Ectodermal cell (in vitro differentiated cells): ENCODE data around the gene CCT6B.
A peak's percentile ranks its signal among the peaks of the same experiment; 100 is the strongest.

Experiments
- H3K27ac ChIP-seq: 2 replicates; pipeline ENCODE4 v1.7.0; 2013; ENCODE audit warnings: mild to moderate bottlenecking, low read depth, low read length; ENCODE audit not compliant: insufficient read depth, poor library complexity, severe bottlenecking
- H3K27me3 ChIP-seq: 2 replicates; pipeline ENCODE4 v1.7.0; 2013; ENCODE audit warnings: mild to moderate bottlenecking, low read length; ENCODE audit not compliant: insufficient read depth, control insufficient read depth, poor library complexity, severe bottlenecking
- H3K36me3 ChIP-seq: one replicate; pipeline ENCODE4 v1.7.0; 2013; ENCODE audit warnings: low read length; ENCODE audit not compliant: control insufficient read depth, insufficient read depth
- H3K4me1 ChIP-seq: one replicate; pipeline ENCODE4 v1.7.0; 2013; ENCODE audit warnings: low read length; ENCODE audit not compliant: control insufficient read depth, insufficient read depth
- H3K4me3 ChIP-seq: 2 replicates; pipeline ENCODE4 v1.7.0; 2013; ENCODE audit warnings: low read depth, low read length, control low read depth; ENCODE audit not compliant: insufficient read depth
- H3K9me3 ChIP-seq: 2 replicates; pipeline ENCODE4 v1.7.0; 2013; ENCODE audit warnings: mild to moderate bottlenecking, low read length, moderate library complexity; ENCODE audit not compliant: control insufficient read depth
- WGBS, 2 experiments: methylation state at CpG; one replicate each; pipeline ENCODE4 v1.1.7; 2013; ENCODE audit warnings: missing lambda C conversion rate in 2 of 2; 5-methylcytosine and 5-hydroxymethylcytosine counted together

Gene CCT6B

DNA sequence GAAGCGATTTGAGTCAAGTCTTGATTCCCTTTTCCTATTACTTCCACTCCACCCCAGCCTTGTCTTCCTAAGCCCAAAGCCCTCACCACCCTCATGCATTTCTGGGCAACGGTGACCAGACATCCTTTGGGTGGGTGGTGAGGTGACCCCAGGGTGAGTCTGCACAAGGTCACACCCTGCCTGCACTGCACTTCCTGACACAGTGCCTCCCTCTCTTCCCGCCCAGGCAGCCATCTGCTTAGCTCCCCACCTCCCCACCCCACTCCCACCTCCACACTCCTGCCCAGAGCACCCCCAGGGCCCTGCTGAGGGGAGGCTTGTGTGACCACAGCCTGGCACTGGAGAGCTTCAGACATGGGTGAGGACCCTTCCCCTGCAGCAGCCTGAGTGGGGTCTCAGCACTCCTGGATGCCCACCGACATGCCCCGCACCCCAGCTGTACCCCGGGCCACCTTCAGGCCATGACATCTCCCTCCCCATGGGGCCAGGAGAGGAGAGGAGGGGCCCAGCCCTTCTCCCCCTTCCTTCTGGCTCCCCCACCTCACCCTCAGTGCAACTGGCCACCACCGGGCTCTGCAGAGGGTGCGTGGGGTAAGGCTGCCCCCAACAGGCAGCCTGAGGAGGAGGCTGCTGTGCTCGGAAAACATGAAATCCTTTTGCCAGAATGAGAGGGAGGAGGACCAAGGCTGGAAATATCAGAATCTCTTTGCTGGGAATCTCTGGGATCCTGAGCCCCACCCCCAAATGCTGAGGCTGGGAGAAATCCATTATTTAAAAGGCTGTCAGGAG lies 68.6 kb downstream of the CCT6B start:
- Histone ChIP-seq H3K27ac (no peak overlapping the region), H3K4me3 (no peak overlapping the region), H3K27me3 (peaks cover 31% of the 10 kb centered on the region), H3K4me1 (no peaks in the 10 kb centered on the region), H3K36me3 (no peaks in the 10 kb centered on the region), H3K9me3 (no peaks in the 10 kb centered on the region)
- WGBS, 2 experiments = 45% methylated on average over 9 of the region's 9 CpGs

GRCh38 chr17:34886831-34887230 lies 74.4 kb downstream of the CCT6B start:
- Histone ChIP-seq H3K36me3 (no peaks in the 10 kb centered on the region), H3K4me3 (no peak overlapping the region), H3K27ac (no peak overlapping the region), H3K4me1 (peaks cover 24% of the 10 kb centered on the region), H3K27me3 (no peaks in the 10 kb centered on the region), H3K9me3 (no peaks in the 10 kb centered on the region)
- 77 to 79% methylated on average over 7 of the region's 7 CpGs for WGBS, 2 experiments

DNA sequence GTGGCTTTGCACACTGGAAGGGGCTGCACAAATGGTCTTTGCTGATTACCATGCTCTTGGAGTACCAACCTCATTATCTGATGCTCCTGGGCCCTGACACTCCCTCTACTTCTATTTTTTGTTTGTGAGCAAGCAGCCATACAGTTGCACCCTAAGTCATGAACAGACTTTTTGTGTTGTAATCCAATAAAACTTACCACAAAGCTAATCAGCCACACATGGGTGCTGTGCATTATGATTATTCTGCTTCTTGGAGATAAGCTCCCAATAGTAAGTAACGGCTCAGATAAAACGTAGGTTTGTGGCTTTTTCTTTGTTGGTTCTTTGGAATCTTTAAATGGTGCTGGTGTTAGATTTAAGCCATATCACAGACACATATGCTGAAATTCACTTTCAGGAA lies 76.2 kb downstream of the CCT6B start:
- H3K4me3 ChIP-seq = no peak overlapping the region
- H3K4me1 ChIP-seq = peaks cover 24% of the 10 kb centered on the region
- H3K27me3 ChIP-seq = no peaks in the 10 kb centered on the region
- WGBS, 2 experiments = 100% methylated on average over 2 of the region's 2 CpGs
- H3K36me3 ChIP-seq = no peaks in the 10 kb centered on the region
- no peaks in the 10 kb centered on the region for H3K9me3 ChIP-seq
- no peak overlapping the region for H3K27ac ChIP-seq

DNA sequence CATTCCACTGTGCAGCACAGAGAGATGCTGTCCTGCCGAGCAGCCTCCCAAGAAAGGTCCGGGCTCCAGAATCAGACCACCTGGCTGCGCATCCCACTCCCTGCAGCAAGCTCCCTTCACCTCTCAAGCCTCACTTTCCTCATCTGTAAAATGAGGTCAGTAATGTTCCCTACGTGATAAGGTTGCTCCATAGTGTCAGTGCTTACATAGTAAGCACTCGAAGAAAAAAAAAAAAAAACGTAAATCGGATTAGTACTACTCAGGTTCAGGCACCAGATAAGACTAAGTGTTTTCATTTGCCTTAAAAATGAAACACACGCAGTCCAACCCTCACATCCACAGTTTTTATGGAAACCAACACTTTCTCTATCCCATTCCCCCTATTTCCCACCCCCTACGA lies 76.7 kb downstream of the CCT6B start:
- Histone ChIP-seq H3K36me3 (no peaks in the 10 kb centered on the region), H3K4me1 (peaks cover 24% of the 10 kb centered on the region), H3K27ac (no peak overlapping the region), H3K4me3 (no peak overlapping the region), H3K9me3 (no peaks in the 10 kb centered on the region), H3K27me3 (no peaks in the 10 kb centered on the region)
- 89 to 92% methylated on average over 9 of the region's 9 CpGs for WGBS, 2 experiments

- 17 to 21% methylated on average over 11 to 12 of the region's 12 CpGs for WGBS, 2 experiments
- Histone ChIP-seq H3K9me3 (no peaks in the 10 kb centered on the region), H3K27ac (peak overlapping the region; percentile 55), H3K27me3 (no peaks in the 10 kb centered on the region), H3K4me1 (peaks cover 24% of the 10 kb centered on the region), H3K4me3 (peak overlapping the region; percentile 13), H3K36me3 (no peaks in the 10 kb centered on the region)
These were observed 77.9 kb downstream of the CCT6B start for GRCh38 chr17:34883106-34884000.

GRCh38 chr17:34879146-34879545 lies 82.1 kb downstream of the CCT6B start:
- no peaks in the 10 kb centered on the region for H3K9me3 ChIP-seq
- no peaks in the 10 kb centered on the region for H3K36me3 ChIP-seq
- 74 to 77% methylated on average over 3 of the region's 3 CpGs for WGBS, 2 experiments
- H3K4me3 ChIP-seq = no peak overlapping the region
- no peaks in the 10 kb centered on the region for H3K27me3 ChIP-seq
- H3K27ac ChIP-seq = no peak overlapping the region
- H3K4me1 ChIP-seq = peaks cover 19% of the 10 kb centered on the region
